ENCODE results near the gene TMTC4. TPM values are rescaled to one million over a fixed set of nuclear protein-coding genes. Genes with fewer than 3 reads are reported as not detected.
"Not testable (repeated sequence)": the region's sequence is repeated elsewhere in the genome, so short reads cannot be mapped to it uniquely, and the experiment has no call there.

The TMTC4 gene
- total RNA-seq = 19.2 and 20.3 TPM in 2 replicates

GRCh38 chr13:100674572-100674871, at the start of gene TMTC4:
Gene TMTC4 (minus strand): TSS chr13:100674795. CDS start chr13:100670362, 4,433 bp downstream.
- Mint-ChIP-seq H3K36me3 (ENCODE audit: low read depth) (peaks cover 10% of the 10 kb centered on the region), H3K27me3 (ENCODE audit: low read depth) (peaks cover 23% of the 10 kb centered on the region)
- DNase-seq (ENCODE audit: low spot score) = no peak

DNA sequence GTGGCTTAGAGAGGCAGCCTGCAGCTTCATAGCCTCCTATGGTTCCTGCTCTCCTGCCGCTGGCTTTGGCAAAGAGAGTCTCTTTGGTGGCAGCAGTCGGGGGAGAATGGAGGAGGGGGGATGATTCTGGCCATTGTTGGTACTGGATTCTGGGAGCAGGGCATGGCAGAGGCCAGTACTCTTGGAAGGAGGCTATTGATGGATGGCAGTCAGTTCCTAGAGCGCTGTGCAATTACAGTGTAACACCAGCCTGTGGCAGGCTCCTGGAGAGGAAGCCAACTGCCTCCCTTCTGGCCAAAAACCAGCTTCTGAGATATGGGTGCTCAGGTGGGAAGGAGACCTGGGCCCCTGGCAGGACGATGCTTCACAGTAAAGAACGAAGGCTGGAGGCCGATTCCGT, 47.9 kb upstream of the TMTC4 start:
- Mint-ChIP-seq H3K4me1 (ENCODE audit: low read depth) (no peaks in the 10 kb centered on the region), H3K27me3 (ENCODE audit: low read depth) (peaks cover 5% of the 10 kb centered on the region), H3K9me3 (peaks cover 4% of the 10 kb centered on the region), H3K27ac (no peak overlapping the region), H3K36me3 (ENCODE audit: low read depth) (no peaks in the 10 kb centered on the region), H3K4me3 (ENCODE audit: low read depth) (no peak overlapping the region)
- DNase-seq (ENCODE audit: low spot score) = no peak
- intact Hi-C loops (cut with micrococcal nuclease) = loop anchor here (2.0 kb wide), 2 partner anchors 150 to 404 kb away; no protein-coding TSS in a partner anchor

More at GRCh38 chr13:100674572-100674871, at the start of gene TMTC4:
- Mint-ChIP-seq H3K4me3 (ENCODE audit: low read depth) (peak within 1 kb of the TSS; percentile 94), H3K27ac (peak within 1 kb of the TSS; percentile 95), H3K9me3 (no peaks in the 10 kb centered on the region), H3K4me1 (ENCODE audit: low read depth) (peaks cover 18% of the 10 kb centered on the region)
- intact Hi-C loops (cut with micrococcal nuclease) = loop anchor here (5.0 kb wide), 1 partner anchor 203 kb away; no protein-coding TSS in a partner anchor

DNA sequence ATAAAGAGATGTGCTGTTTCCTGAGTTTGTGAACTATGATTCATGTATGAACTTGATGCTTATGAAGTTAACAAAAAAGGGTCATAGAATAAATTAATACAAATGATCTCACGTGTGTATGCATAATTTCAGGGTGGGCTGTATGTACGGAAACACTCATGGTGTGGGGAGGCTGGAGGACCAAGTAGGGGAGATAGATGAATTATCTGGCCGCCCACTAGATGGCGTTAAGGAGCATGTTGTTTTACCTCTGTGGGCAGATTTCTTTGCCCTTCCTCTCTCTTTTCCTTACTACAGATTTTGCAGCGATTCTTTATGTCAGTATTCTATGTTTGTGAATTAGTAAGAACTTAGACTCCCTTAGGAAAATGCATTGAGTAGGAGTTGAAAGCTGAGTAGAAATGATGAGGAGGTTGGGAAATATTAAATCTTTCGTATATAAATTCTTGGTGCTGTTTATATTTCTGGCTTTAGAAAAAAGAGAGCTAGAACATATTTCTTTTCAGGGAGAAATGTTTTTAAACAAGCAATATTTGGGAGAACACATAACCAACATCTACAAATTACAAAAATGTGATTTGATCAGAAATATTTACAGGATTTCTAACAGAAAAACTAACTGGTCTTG, 47.4 kb upstream of the TMTC4 start:
- intact Hi-C loops (cut with micrococcal nuclease) = loop anchor here (2.0 kb wide), 2 partner anchors 149 to 405 kb away; no protein-coding TSS in a partner anchor

DNA sequence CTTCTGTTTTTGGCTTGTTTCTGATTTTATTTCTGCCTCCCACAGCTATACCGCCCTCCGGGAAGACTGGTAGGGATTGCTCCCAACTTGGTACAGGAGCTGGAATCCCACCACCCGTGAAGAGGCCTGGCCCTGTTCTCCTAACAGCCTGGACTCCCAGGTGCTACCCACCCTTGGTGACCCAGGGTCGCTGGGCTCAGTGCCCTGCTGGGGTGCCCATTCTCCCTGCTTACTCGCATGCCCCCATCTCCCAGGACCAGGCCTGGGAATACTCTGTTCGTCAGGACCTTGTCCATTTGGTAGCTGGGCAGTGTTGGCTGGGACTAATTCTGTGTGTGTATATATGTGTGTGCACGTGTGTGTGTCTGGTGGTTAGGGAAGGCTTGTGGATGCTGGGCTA, 41.0 kb upstream of the TMTC4 start:
- Mint-ChIP-seq H3K4me3 (ENCODE audit: low read depth) (no peak overlapping the region), H3K27ac (no peak overlapping the region), H3K4me1 (ENCODE audit: low read depth) (no peaks in the 10 kb centered on the region), H3K36me3 (ENCODE audit: low read depth) (no peaks in the 10 kb centered on the region), H3K27me3 (ENCODE audit: low read depth) (peaks cover 2% of the 10 kb centered on the region), H3K9me3 (no peaks in the 10 kb centered on the region)
- intact Hi-C loops (cut with micrococcal nuclease) = no loop called here
- DNase-seq (ENCODE audit: low spot score) = no peak

More for the DNA sequence above, 47.4 kb upstream of the TMTC4 start:
- peak; percentile 17 for DNase-seq (ENCODE audit: low spot score)
- no peaks in the 10 kb centered on the region for H3K36me3 Mint-ChIP-seq (ENCODE audit: low read depth)
- H3K4me1 Mint-ChIP-seq (ENCODE audit: low read depth) = no peaks in the 10 kb centered on the region
- no peak overlapping the region for H3K27ac Mint-ChIP-seq
- peaks cover 5% of the 10 kb centered on the region for H3K27me3 Mint-ChIP-seq (ENCODE audit: low read depth)
- H3K4me3 Mint-ChIP-seq (ENCODE audit: low read depth) = no peak overlapping the region
- peaks cover 1% of the 10 kb centered on the region for H3K9me3 Mint-ChIP-seq

DNA sequence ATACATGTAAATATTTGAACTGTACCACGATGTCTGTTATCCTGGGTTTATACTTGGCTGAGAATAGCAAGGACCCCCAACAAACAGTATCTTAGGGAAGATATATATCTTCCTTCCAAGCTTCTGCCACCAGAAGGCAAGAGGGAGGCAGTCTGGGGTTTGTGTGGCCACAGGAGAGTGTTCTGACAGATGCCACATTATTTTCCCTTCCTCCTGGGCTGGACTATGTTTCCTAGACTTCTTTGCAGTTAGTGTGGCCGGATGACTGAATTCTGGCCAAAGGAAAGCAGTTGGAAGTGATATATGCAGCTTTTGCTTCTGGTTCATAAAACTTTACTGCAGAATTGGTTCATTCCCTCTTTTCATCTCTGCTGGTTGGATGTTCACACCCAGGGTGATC, 39.9 kb upstream of the TMTC4 start:
- H3K36me3 Mint-ChIP-seq (ENCODE audit: low read depth) = no peaks in the 10 kb centered on the region
- H3K27me3 Mint-ChIP-seq (ENCODE audit: low read depth) = peaks cover 2% of the 10 kb centered on the region
- no peak overlapping the region for H3K27ac Mint-ChIP-seq
- H3K4me1 Mint-ChIP-seq (ENCODE audit: low read depth) = no peaks in the 10 kb centered on the region
- no peaks in the 10 kb centered on the region for H3K9me3 Mint-ChIP-seq
- intact Hi-C loops (cut with micrococcal nuclease) = no loop called here
- no peak for DNase-seq (ENCODE audit: low spot score)
- no peak overlapping the region for H3K4me3 Mint-ChIP-seq (ENCODE audit: low read depth)

DNA sequence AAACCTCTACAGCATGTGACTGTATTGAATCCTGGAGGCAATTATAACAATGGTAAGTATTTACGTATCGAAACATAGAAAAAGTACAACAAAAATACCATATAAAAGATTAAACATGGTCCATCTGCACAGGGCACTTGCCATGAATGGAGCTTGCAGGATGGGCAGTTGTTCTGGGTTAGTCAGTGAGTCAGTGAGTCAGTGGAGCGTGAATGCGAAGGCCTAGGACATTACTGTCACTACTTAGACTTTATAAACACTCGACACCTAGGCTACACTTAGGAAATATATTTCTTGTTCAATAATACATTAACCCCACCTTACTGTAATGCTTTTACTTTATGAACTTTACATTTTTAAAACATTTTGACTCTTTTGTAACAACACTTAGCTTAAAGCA, 35.6 kb upstream of the TMTC4 start:
- Mint-ChIP-seq H3K36me3 (ENCODE audit: low read depth) (no peaks in the 10 kb centered on the region), H3K27me3 (ENCODE audit: low read depth) (peaks cover 2% of the 10 kb centered on the region), H3K4me1 (ENCODE audit: low read depth) (no peaks in the 10 kb centered on the region), H3K9me3 (no peaks in the 10 kb centered on the region), H3K27ac (no peak overlapping the region), H3K4me3 (ENCODE audit: low read depth) (no peak overlapping the region)
- intact Hi-C loops (cut with micrococcal nuclease) = no loop called here
- no peak for DNase-seq (ENCODE audit: low spot score)

- Mint-ChIP-seq H3K4me1 (ENCODE audit: low read depth) (no peaks in the 10 kb centered on the region), H3K36me3 (ENCODE audit: low read depth) (no peaks in the 10 kb centered on the region), H3K27ac (no peak overlapping the region), H3K27me3 (ENCODE audit: low read depth) (no peaks in the 10 kb centered on the region), H3K9me3 (no peaks in the 10 kb centered on the region), H3K4me3 (ENCODE audit: low read depth) (no peak overlapping the region)
- no peak for DNase-seq (ENCODE audit: low spot score)
- intact Hi-C loops (cut with micrococcal nuclease) = no loop called here
Observed at GRCh38 chr13:100707818-100708740, 33.5 kb upstream of the TMTC4 start.

DNA sequence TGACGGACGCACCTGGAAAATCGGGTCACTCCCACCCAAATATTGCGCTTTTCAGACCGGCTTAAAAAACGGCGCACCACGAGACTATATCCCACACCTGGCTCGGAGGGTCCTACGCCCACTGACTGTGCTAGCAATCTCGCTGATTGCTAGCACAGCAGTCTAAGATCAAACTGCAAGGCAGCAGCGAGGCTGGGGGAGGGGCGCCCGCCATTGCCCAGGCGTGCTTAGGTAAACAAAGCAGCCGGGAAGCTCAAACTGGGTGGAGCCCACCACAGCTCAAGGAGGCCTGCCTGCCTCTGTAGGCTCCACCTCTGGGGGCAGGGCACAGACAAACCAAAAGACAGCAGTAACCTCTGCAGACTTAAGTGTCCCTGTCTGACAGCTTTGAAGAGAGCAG, 23.7 kb upstream of the TMTC4 start:
- H3K27me3 Mint-ChIP-seq (ENCODE audit: low read depth) = not testable (repeated sequence)

DNA sequence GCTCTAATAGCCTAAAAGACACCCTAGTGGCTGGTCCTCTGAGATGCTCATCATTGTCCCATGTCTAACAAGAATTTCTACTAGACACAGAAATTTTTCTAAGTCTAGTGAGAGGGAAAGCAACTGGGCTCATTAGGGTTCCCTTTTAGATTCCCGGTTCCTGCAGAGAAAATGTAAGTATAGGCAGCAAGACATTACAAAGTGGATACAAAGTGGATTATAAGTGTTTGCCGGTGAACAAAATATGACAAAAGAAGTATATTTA, 20.8 kb upstream of the TMTC4 start:
- DNase-seq (ENCODE audit: low spot score) = no peak
- Mint-ChIP-seq H3K27ac (no peak overlapping the region), H3K9me3 (peaks cover 4% of the 10 kb centered on the region), H3K4me3 (ENCODE audit: low read depth) (no peak overlapping the region), H3K4me1 (ENCODE audit: low read depth) (no peaks in the 10 kb centered on the region), H3K36me3 (ENCODE audit: low read depth) (no peaks in the 10 kb centered on the region), H3K27me3 (ENCODE audit: low read depth) (peaks cover 5% of the 10 kb centered on the region)
- intact Hi-C loops (cut with micrococcal nuclease) = no loop called here

More for the DNA sequence above, 23.7 kb upstream of the TMTC4 start:
- H3K9me3 Mint-ChIP-seq; H3K27ac Mint-ChIP-seq; H3K36me3 Mint-ChIP-seq (ENCODE audit: low read depth); DNase-seq (ENCODE audit: low spot score); intact Hi-C loops (cut with micrococcal nuclease); H3K4me1 Mint-ChIP-seq (ENCODE audit: low read depth); H3K4me3 Mint-ChIP-seq (ENCODE audit: low read depth): not testable (repeated sequence)

DNA sequence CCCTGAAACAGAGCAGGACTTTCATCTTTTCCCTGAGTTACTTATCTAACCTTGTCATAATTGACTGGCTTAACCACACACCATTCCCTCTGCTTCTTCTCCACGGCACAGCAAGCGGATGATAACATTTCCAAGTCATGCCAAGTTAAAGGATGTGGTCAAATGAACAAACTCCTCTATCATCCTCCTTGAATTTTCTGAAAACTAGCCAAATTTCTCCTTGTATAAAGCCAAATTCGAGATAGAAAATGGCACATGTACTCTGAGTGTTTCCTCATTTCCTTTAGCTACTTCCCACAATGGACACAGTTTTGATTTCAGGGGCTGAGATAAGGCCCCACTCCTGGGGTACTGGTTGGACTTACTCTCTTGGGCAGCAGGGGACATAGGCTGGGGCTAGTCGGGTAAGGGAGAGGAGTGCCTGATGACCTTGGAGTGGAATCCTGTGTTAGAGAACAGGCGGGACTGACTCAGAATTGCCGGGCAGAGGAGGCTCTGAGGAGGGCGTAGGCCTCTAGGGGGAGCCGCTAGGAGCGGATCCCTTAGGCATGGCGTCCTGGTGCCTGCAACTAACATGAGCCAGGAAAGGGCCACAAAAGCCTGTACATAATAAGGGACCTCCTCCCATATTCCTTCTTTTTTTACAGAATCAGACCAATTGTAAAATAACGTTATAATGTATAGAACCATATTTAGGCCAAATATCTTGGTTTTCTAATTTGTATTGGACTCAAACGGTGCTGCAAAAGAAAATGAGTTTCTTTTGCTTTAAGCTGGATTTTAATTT, 20.3 kb upstream of the TMTC4 start:
- no peak for DNase-seq (ENCODE audit: low spot score)
- H3K9me3 Mint-ChIP-seq = peaks cover 4% of the 10 kb centered on the region
- intact Hi-C loops (cut with micrococcal nuclease) = no loop called here
- H3K27ac Mint-ChIP-seq = no peak overlapping the region
- H3K4me1 Mint-ChIP-seq (ENCODE audit: low read depth) = no peaks in the 10 kb centered on the region
- no peak overlapping the region for H3K4me3 Mint-ChIP-seq (ENCODE audit: low read depth)
- H3K36me3 Mint-ChIP-seq (ENCODE audit: low read depth) = no peaks in the 10 kb centered on the region
- H3K27me3 Mint-ChIP-seq (ENCODE audit: low read depth) = peaks cover 5% of the 10 kb centered on the region

- no peak for DNase-seq (ENCODE audit: low spot score)
- Mint-ChIP-seq H3K27ac (no peak overlapping the region), H3K27me3 (ENCODE audit: low read depth) (peaks cover 5% of the 10 kb centered on the region), H3K4me1 (ENCODE audit: low read depth) (no peaks in the 10 kb centered on the region), H3K9me3 (peaks cover 19% of the 10 kb centered on the region), H3K36me3 (ENCODE audit: low read depth) (no peaks in the 10 kb centered on the region), H3K4me3 (ENCODE audit: low read depth) (no peak overlapping the region)
- intact Hi-C loops (cut with micrococcal nuclease) = no loop called here
Observed at GRCh38 chr13:100689191-100689590, 14.6 kb upstream of the TMTC4 start.

DNA sequence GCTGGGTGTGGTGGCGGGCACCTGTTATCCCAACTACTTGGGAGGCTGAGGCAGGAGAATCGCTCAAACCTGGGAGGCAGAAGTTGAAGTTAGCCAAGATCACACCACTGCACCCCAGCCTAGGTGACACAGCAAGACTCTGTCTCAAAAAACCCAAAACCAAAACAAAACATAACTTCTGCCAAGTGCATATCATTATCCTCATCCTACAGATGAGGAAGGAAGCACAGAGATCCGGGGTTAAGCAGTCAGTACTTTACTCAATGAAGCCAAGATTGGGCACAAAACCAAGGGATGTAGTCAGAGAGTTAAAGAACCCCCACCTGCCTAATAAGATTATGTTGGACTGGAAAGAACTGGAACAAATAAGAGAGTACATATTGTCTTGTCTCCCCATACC, 5.5 kb upstream of the TMTC4 start:
- DNase-seq (ENCODE audit: low spot score) = no peak
- Mint-ChIP-seq H3K36me3 (ENCODE audit: low read depth) (no peaks in the 10 kb centered on the region), H3K4me3 (ENCODE audit: low read depth) (no peak overlapping the region), H3K27me3 (ENCODE audit: low read depth) (peaks cover 33% of the 10 kb centered on the region), H3K27ac (no peak overlapping the region), H3K9me3 (no peaks in the 10 kb centered on the region), H3K4me1 (ENCODE audit: low read depth) (peaks cover 9% of the 10 kb centered on the region)
- intact Hi-C loops (cut with micrococcal nuclease) = no loop called here

DNA sequence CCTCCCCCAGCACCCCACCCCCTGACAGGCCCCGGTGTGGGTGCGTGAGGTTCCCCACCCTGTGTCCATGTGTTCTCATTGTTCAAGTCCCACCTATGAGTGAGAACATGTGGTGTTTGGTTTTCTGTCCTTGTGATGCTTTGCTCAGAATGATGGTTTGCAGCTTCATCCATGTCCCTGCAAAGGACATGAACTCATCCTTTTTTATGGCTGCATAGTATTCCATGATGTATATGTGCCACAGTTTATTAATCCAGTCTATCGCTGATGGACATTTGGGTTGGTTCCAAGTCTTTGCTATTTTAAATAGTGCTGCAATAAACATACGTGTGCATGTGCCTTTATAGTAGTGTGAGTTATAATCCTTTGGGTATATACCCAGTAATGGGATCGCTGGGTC, 2.5 kb upstream of the TMTC4 start:
- peaks cover 18% of the 10 kb centered on the region for H3K4me1 Mint-ChIP-seq (ENCODE audit: low read depth)
- H3K36me3 Mint-ChIP-seq (ENCODE audit: low read depth); H3K4me3 Mint-ChIP-seq (ENCODE audit: low read depth); intact Hi-C loops (cut with micrococcal nuclease); DNase-seq (ENCODE audit: low spot score); H3K27ac Mint-ChIP-seq; H3K9me3 Mint-ChIP-seq: not testable (repeated sequence)
- H3K27me3 Mint-ChIP-seq (ENCODE audit: low read depth) = peaks cover 27% of the 10 kb centered on the region
